OCI-LY7 (cell line): ENCODE measurements around the gene LRRC4C.

Source experiments
- CTCF ChIP-seq: fragments of 200-600 bp; sonication (generic); conservative IDR thresholded peaks from 2 replicates; pipeline ENCODE4 v1.5.1; 2014; ENCODE audit warnings: mild to moderate bottlenecking, antibody characterized with exemption, low read length, moderate library complexity, mixed read lengths
- EZH2phosphoT487 ChIP-seq: fragments of 200-600 bp; sonication (generic); IDR thresholded peaks from 2 replicates; pipeline ENCODE4 v1.6.1; 2018; ENCODE audit warnings: low read depth, borderline replicate concordance, mild to moderate bottlenecking, mixed run types, antibody characterized with exemption, low read length, moderate library complexity, mixed read lengths

GRCh38 chr11:40370821-40371616 lies 1088.4 kb downstream of the LRRC4C start:
- TF ChIP-seq CTCF (no peak), EZH2phosphoT487 (no peak)
